Activated naive CD8-positive, alpha-beta T cell (primary cell): ENCODE data around the gene RTKN2.

Experiments used
- H3K27ac Mint-ChIP-seq: one replicate; pipeline ENCODE4 v1.8.0; 2021; ENCODE audit warnings: mixed read lengths
- H3K27me3 Mint-ChIP-seq: one replicate; pipeline ENCODE4 v1.8.0; 2021; ENCODE audit warnings: mixed read lengths
- H3K36me3 Mint-ChIP-seq: one replicate; pipeline ENCODE4 v1.8.0; 2021; ENCODE audit warnings: mixed read lengths
- H3K4me1 Mint-ChIP-seq: one replicate; pipeline ENCODE4 v1.8.0; 2021; ENCODE audit warnings: low read depth, mixed read lengths
- H3K4me3 Mint-ChIP-seq: one replicate; pipeline ENCODE4 v1.8.0; 2021; ENCODE audit warnings: mild to moderate bottlenecking, mixed read lengths
- H3K9me3 Mint-ChIP-seq: one replicate; pipeline ENCODE4 v1.8.0; 2021; ENCODE audit warnings: low read depth, mixed read lengths

RTKN2 gene

GRCh38 chr10:62217683-62218082, 51.0 kb downstream of the RTKN2 start:
- Mint-ChIP-seq H3K4me3 (no peak overlapping the region), H3K36me3 (no peaks in the 10 kb centered on the region), H3K27me3 (no peaks in the 10 kb centered on the region), H3K27ac (no peak overlapping the region), H3K9me3 (no peaks in the 10 kb centered on the region), H3K4me1 (peaks cover 3% of the 10 kb centered on the region)

DNA sequence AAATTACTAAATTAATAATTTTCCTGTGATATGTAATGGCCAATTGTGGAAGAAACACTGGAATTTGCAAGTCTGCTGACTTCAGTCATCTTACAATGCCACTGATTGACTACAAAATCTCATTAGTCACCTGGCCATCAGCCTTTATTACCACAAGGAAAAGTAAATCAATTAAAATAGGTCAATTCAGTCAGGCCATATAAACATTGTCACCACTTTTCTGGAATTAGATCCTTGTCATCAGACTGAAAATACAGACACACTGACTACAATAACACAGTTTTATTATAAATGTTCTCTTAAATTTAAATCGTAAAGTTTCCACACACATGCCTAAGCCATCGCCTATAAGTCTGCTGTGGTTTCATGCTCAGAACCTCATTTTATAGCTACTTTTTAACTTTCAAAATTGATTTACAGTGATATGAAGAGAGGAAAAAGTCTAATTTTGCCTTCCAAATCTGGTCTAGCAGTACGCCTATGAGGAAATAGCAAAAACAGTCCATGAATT, 54.2 kb downstream of the RTKN2 start:
- Mint-ChIP-seq H3K4me3 (no peak overlapping the region), H3K4me1 (peaks cover 3% of the 10 kb centered on the region), H3K27ac (no peak overlapping the region), H3K36me3 (no peaks in the 10 kb centered on the region), H3K27me3 (no peaks in the 10 kb centered on the region), H3K9me3 (no peaks in the 10 kb centered on the region)

GRCh38 chr10:62205750-62206399, 62.8 kb downstream of the RTKN2 start:
- Mint-ChIP-seq H3K4me3 (no peak overlapping the region), H3K27me3 (no peaks in the 10 kb centered on the region), H3K4me1 (peaks cover 11% of the 10 kb centered on the region), H3K27ac (no peak overlapping the region), H3K36me3 (no peaks in the 10 kb centered on the region), H3K9me3 (no peaks in the 10 kb centered on the region)

GRCh38 chr10:62199584-62199983, 69.1 kb downstream of the RTKN2 start:
- H3K4me3 Mint-ChIP-seq = no peak overlapping the region
- H3K9me3 Mint-ChIP-seq = no peaks in the 10 kb centered on the region
- H3K27ac Mint-ChIP-seq = peak overlapping the region; percentile 5
- H3K27me3 Mint-ChIP-seq = no peaks in the 10 kb centered on the region
- peaks cover 33% of the 10 kb centered on the region for H3K4me1 Mint-ChIP-seq
- no peaks in the 10 kb centered on the region for H3K36me3 Mint-ChIP-seq

- H3K9me3 Mint-ChIP-seq = no peaks in the 10 kb centered on the region
- H3K27ac Mint-ChIP-seq = no peak overlapping the region
- H3K27me3 Mint-ChIP-seq = no peaks in the 10 kb centered on the region
- H3K4me1 Mint-ChIP-seq = peaks cover 28% of the 10 kb centered on the region
- H3K36me3 Mint-ChIP-seq = no peaks in the 10 kb centered on the region
- no peak overlapping the region for H3K4me3 Mint-ChIP-seq
Measured at GRCh38 chr10:62196528-62196927, 72.1 kb downstream of the RTKN2 start.

DNA sequence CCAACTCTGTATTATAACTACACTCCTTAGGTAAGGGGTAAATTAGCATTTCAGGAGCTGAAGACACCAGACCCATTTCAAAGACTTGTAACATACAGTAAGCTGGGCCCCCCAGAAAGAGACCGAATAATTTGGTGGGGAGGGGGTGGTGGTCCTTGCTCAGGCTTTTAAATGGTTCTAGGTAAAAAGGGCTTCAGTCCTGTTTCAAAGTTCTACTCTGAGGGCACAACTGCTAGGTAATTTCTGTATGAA, 73.0 kb downstream of the RTKN2 start:
- H3K36me3 Mint-ChIP-seq = no peaks in the 10 kb centered on the region
- H3K4me3 Mint-ChIP-seq = no peak overlapping the region
- H3K27ac Mint-ChIP-seq = peak overlapping the region; percentile 0
- peaks cover 21% of the 10 kb centered on the region for H3K4me1 Mint-ChIP-seq
- no peaks in the 10 kb centered on the region for H3K27me3 Mint-ChIP-seq
- H3K9me3 Mint-ChIP-seq = no peaks in the 10 kb centered on the region

GRCh38 chr10:62194924-62195674, 73.5 kb downstream of the RTKN2 start:
- Mint-ChIP-seq H3K9me3 (no peaks in the 10 kb centered on the region), H3K4me3 (no peak overlapping the region), H3K27ac (peak overlapping the region; percentile 0), H3K36me3 (no peaks in the 10 kb centered on the region), H3K27me3 (no peaks in the 10 kb centered on the region), H3K4me1 (peaks cover 17% of the 10 kb centered on the region)

GRCh38 chr10:62193479-62193878, 75.2 kb downstream of the RTKN2 start:
- no peaks in the 10 kb centered on the region for H3K9me3 Mint-ChIP-seq
- no peaks in the 10 kb centered on the region for H3K27me3 Mint-ChIP-seq
- no peak overlapping the region for H3K4me3 Mint-ChIP-seq
- no peaks in the 10 kb centered on the region for H3K36me3 Mint-ChIP-seq
- H3K27ac Mint-ChIP-seq = no peak overlapping the region
- peaks cover 13% of the 10 kb centered on the region for H3K4me1 Mint-ChIP-seq

GRCh38 chr10:62189131-62189530, 79.5 kb downstream of the RTKN2 start:
- Mint-ChIP-seq H3K36me3 (no peaks in the 10 kb centered on the region), H3K4me1 (peaks cover 46% of the 10 kb centered on the region), H3K27ac (no peak overlapping the region), H3K4me3 (no peak overlapping the region), H3K9me3 (peaks cover 3% of the 10 kb centered on the region), H3K27me3 (no peaks in the 10 kb centered on the region)

GRCh38 chr10:62188021-62188616, 80.5 kb downstream of the RTKN2 start:
- H3K36me3 Mint-ChIP-seq = no peaks in the 10 kb centered on the region
- peaks cover 56% of the 10 kb centered on the region for H3K4me1 Mint-ChIP-seq
- H3K27me3 Mint-ChIP-seq = no peaks in the 10 kb centered on the region
- H3K27ac Mint-ChIP-seq = peak overlapping the region; percentile 99
- peak overlapping the region; percentile 14 for H3K4me3 Mint-ChIP-seq
- peaks cover 3% of the 10 kb centered on the region for H3K9me3 Mint-ChIP-seq

GRCh38 chr10:62186999-62187675, 81.5 kb downstream of the RTKN2 start:
- peaks cover 3% of the 10 kb centered on the region for H3K9me3 Mint-ChIP-seq
- peaks cover 63% of the 10 kb centered on the region for H3K4me1 Mint-ChIP-seq
- peak overlapping the region; percentile 54 for H3K4me3 Mint-ChIP-seq
- no peaks in the 10 kb centered on the region for H3K36me3 Mint-ChIP-seq
- no peaks in the 10 kb centered on the region for H3K27me3 Mint-ChIP-seq
- peak overlapping the region; percentile 99 for H3K27ac Mint-ChIP-seq

GRCh38 chr10:62185919-62186692, 82.5 kb downstream of the RTKN2 start:
- peaks cover 4% of the 10 kb centered on the region for H3K9me3 Mint-ChIP-seq
- peaks cover 70% of the 10 kb centered on the region for H3K4me1 Mint-ChIP-seq
- H3K27me3 Mint-ChIP-seq = no peaks in the 10 kb centered on the region

GRCh38 chr10:62183857-62184795, 84.5 kb downstream of the RTKN2 start:
- Mint-ChIP-seq H3K4me3 (peak overlapping the region; percentile 69), H3K9me3 (peaks cover 7% of the 10 kb centered on the region), H3K36me3 (peaks cover 4% of the 10 kb centered on the region), H3K27me3 (no peaks in the 10 kb centered on the region), H3K27ac (peak overlapping the region; percentile 99), H3K4me1 (peaks cover 77% of the 10 kb centered on the region)

More at GRCh38 chr10:62185919-62186692, 82.5 kb downstream of the RTKN2 start:
- Mint-ChIP-seq H3K4me3 (peak overlapping the region; percentile 56), H3K27ac (peak overlapping the region; percentile 99), H3K36me3 (peaks cover under 1% of the 10 kb centered on the region)
